ENCODE measurements around the gene CSKMT. TPM values are rescaled to one million over a fixed set of nuclear protein-coding genes. Genes with fewer than 3 reads are reported as not detected.

Gene CSKMT
- total and polyA plus RNA-seq, 9 donors: 3.6 to 31.5 (median 20.6) TPM

GRCh38 chr11:62705880-62706849, 41.1 kb downstream of the CSKMT start:
- Histone ChIP-seq H3K4me1 (ENCODE audit: insufficient read depth) (peaks cover 18% of the 10 kb centered on the region), H3K4me3 (peak overlapping the region; percentile 67), H3K36me3 (no peaks in the 10 kb centered on the region), H3K9me3 (no peaks in the 10 kb centered on the region), H3K27me3 (no peaks in the 10 kb centered on the region), H3K27ac (peak overlapping the region; percentile 4 to 57)
- DNase-seq: peak; percentile 95 to 98 (median 97)
- TF ChIP-seq CTCF (IDR thresholded peaks at IDR 0.05) (no peak), POLR2A (IDR thresholded peaks at IDR 0.05) (no peak), EP300 (IDR thresholded peaks at IDR 0.05) (no peak)
- intact Hi-C loops (cut with DNase I): no loop called here
- 2 to 5% (median 4%) methylated on average over 58 to 73 of the region's 73 CpGs for WGBS, 3 donors

GRCh38 chr11:62706850-62707247, 41.7 kb downstream of the CSKMT start:
- H3K36me3 ChIP-seq: no peaks in the 10 kb centered on the region
- TF ChIP-seq EP300 (IDR thresholded peaks at IDR 0.05) (no peak), CTCF (IDR thresholded peaks at IDR 0.05) (no peak), POLR2A (IDR thresholded peaks at IDR 0.05) (no peak)
- DNase-seq: peak in 1 of 5 donors; percentile 35
- peak overlapping the region; percentile 4 to 57 for H3K27ac ChIP-seq
- no peaks in the 10 kb centered on the region for H3K9me3 ChIP-seq
- intact Hi-C loops (cut with DNase I): no loop called here
- H3K4me1 ChIP-seq (ENCODE audit: insufficient read depth): peaks cover 18% of the 10 kb centered on the region
- no peaks in the 10 kb centered on the region for H3K27me3 ChIP-seq
- peak overlapping the region; percentile 67 for H3K4me3 ChIP-seq
- 56 to 65% (median 57%) methylated on average over 8 of the region's 8 CpGs for WGBS, 3 donors

- TF ChIP-seq CTCF (IDR thresholded peaks at IDR 0.05) (no peak), EP300 (IDR thresholded peaks at IDR 0.05) (no peak), POLR2A (IDR thresholded peaks at IDR 0.05) (no peak)
- H3K4me3 ChIP-seq: peak within 1 kb of the TSS; percentile 67
- no peaks in the 10 kb centered on the region for H3K36me3 ChIP-seq
- 44 to 71% (median 58%) methylated on average over 10 of the region's 10 CpGs for WGBS, 3 donors
- peak within 1 kb of the TSS; percentile 76 to 81 for H3K27ac ChIP-seq
- no peaks in the 10 kb centered on the region for H3K9me3 ChIP-seq
- no peaks in the 10 kb centered on the region for H3K27me3 ChIP-seq
- H3K4me1 ChIP-seq (ENCODE audit: insufficient read depth): peaks cover 18% of the 10 kb centered on the region
- DNase-seq: peak; percentile 47 to 73 (median 64)
- intact Hi-C loops (cut with DNase I): no loop called here
Measured at GRCh38 chr11:62707277-62707861, 42.3 kb downstream of the CSKMT start, which contains the start of the genes BSCL2 and GNG3. TSS of gene BSCL2 (minus strand) at chr11:62707424. CDS start at chr11:62707195, 229 bp downstream. TSS of gene GNG3 (plus strand) at chr11:62707676. CDS start at chr11:62708296, 620 bp downstream.

- H3K9me3 ChIP-seq: no peaks in the 10 kb centered on the region
- no peaks in the 10 kb centered on the region for H3K36me3 ChIP-seq
- peak in 4 of 5 donors; percentile 28 to 54 (median 47) for DNase-seq
- H3K27me3 ChIP-seq: no peaks in the 10 kb centered on the region
- 67 to 70% (median 68%) methylated on average over 5 of the region's 5 CpGs for WGBS, 3 donors
- peak overlapping the region; percentile 67 for H3K4me3 ChIP-seq
- H3K27ac ChIP-seq: peak overlapping the region; percentile 76 to 81
- TF ChIP-seq POLR2A (IDR thresholded peaks at IDR 0.05) (no peak), EP300 (IDR thresholded peaks at IDR 0.05) (no peak), CTCF (IDR thresholded peaks at IDR 0.05) (no peak)
- intact Hi-C loops (cut with DNase I): no loop called here
- peaks cover 18% of the 10 kb centered on the region for H3K4me1 ChIP-seq (ENCODE audit: insufficient read depth)
Measured at GRCh38 chr11:62708392-62708791, 43.3 kb downstream of the CSKMT start.
